HG03103 (cell line): ENCODE data around the gene INTS6.

Experiments used
- ATAC-seq: cut with Tn5 transposase; IDR thresholded peaks from one replicate; pipeline ENCODE4 v1.9.1; 2021; ENCODE audit warnings: low read depth; ENCODE audit not compliant: unreplicated experiment

The INTS6 gene

GRCh38 chr13:51324714-51325420, 128.0 kb downstream of the INTS6 start:
- ATAC-seq: no peak

- ATAC-seq: no peak
These were observed 128.9 kb downstream of the INTS6 start for GRCh38 chr13:51323824-51324511.

- ATAC-seq: no peak
These were observed 130.0 kb downstream of the INTS6 start for GRCh38 chr13:51322826-51323225.

- no peak for ATAC-seq
These were observed 131.0 kb downstream of the INTS6 start for GRCh38 chr13:51321836-51322235.

GRCh38 chr13:51318876-51319275, 134.0 kb downstream of the INTS6 start:
- ATAC-seq: no peak

- ATAC-seq: no peak
These were observed 134.8 kb downstream of the INTS6 start for GRCh38 chr13:51318015-51318414.

- ATAC-seq: no peak
These were observed 135.6 kb downstream of the INTS6 start for GRCh38 chr13:51317262-51317661.

GRCh38 chr13:51313619-51314018, 139.2 kb downstream of the INTS6 start:
- no peak for ATAC-seq

GRCh38 chr13:51311957-51312520, 140.8 kb downstream of the INTS6 start:
- no peak for ATAC-seq
